Left ventricle myocardium inferior (tissue), 1 donor: ENCODE results near the gene PLOD3. TPM values are rescaled to one million over a fixed set of nuclear protein-coding genes. Genes with fewer than 3 reads are reported as not detected.

Experiments used
- DNase-seq: peaks from one replicate; pipeline ENCODE4 v3.0.0-alpha.2; 2020
- H3K27ac ChIP-seq: fragments of 200-600 bp; replicated peaks from 2 replicates; pipeline ENCODE4 v1.8.0; 2021
- H3K27me3 ChIP-seq: fragments of 200-600 bp; 2 replicates; pipeline ENCODE4 v1.8.0; 2021; ENCODE audit warnings: low read depth
- H3K36me3 ChIP-seq: fragments of 200-600 bp; 2 replicates; pipeline ENCODE4 v1.8.0; 2021
- H3K4me1 ChIP-seq: fragments of 200-600 bp; 2 replicates; pipeline ENCODE4 v1.8.0; 2021
- H3K4me3 ChIP-seq: fragments of 200-600 bp; 2 replicates; pipeline ENCODE4 v1.8.0; 2021; ENCODE audit warnings: mild to moderate bottlenecking, moderate library complexity
- H3K9me3 ChIP-seq: fragments of 200-600 bp; replicated peaks from 2 replicates; pipeline ENCODE4 v1.8.0; 2021
- CTCF ChIP-seq: fragments of 200-600 bp; IDR thresholded peaks from 2 replicates; pipeline ENCODE4 v1.8.0; 2021; ENCODE audit warnings: antibody characterized with exemption, mild to moderate bottlenecking, borderline replicate concordance
- intact Hi-C: fragments of 100-400 bp; cut with micrococcal nuclease; formaldehyde crosslinking; loops from one replicate; pipeline ENCODE4 v1.11.0; 2022
- total RNA-seq: library from RNA; stranded (reverse); fragmentation: NEBNext Ultra II Directional; extraction: Animal tissue kit (Norgen Biotek cat#: 25700); gene quantifications from one replicate; pipeline ENCODE4 v1.2.1, GENCODE V29; 2021
- donor health status: DM: no; HTN: yes; CAD: no; lungs with severe emphysema.

The PLOD3 gene
- total RNA-seq, 1 donor from 2014 or later: 38.7 TPM

- no peak overlapping the region for H3K27ac ChIP-seq
- no peaks in the 10 kb centered on the region for H3K36me3 ChIP-seq
- peaks cover 100% of the 10 kb centered on the region for H3K27me3 ChIP-seq
- no peaks in the 10 kb centered on the region for H3K9me3 ChIP-seq
- H3K4me1 ChIP-seq: peaks cover 34% of the 10 kb centered on the region
- intact Hi-C loops: no loop called here
- DNase-seq: peak; percentile 75
- peak overlapping the region; percentile 54 for H3K4me3 ChIP-seq
- TF ChIP-seq CTCF: no peak
Observed at GRCh38 chr7:101172854-101173751, 44.3 kb downstream of the PLOD3 start.

- H3K27ac ChIP-seq: no peak overlapping the region
- peak overlapping the region; percentile 29 for H3K4me3 ChIP-seq
- H3K4me1 ChIP-seq: peaks cover 34% of the 10 kb centered on the region
- peaks cover 100% of the 10 kb centered on the region for H3K27me3 ChIP-seq
- DNase-seq: no peak
- H3K9me3 ChIP-seq: no peaks in the 10 kb centered on the region
- TF ChIP-seq CTCF: no peak
- no peaks in the 10 kb centered on the region for H3K36me3 ChIP-seq
- intact Hi-C loops: no loop called here
Observed at GRCh38 chr7:101172005-101172853, 45.2 kb downstream of the PLOD3 start.

GRCh38 chr7:101171442-101171837, 45.9 kb downstream of the PLOD3 start:
- H3K4me1 ChIP-seq: peaks cover 34% of the 10 kb centered on the region
- H3K27me3 ChIP-seq: peaks cover 100% of the 10 kb centered on the region

GRCh38 chr7:101170617-101171441, 46.6 kb downstream of the PLOD3 start:
- no peak for TF ChIP-seq CTCF
- DNase-seq: no peak
- no peaks in the 10 kb centered on the region for H3K9me3 ChIP-seq
- peaks cover 100% of the 10 kb centered on the region for H3K27me3 ChIP-seq
- H3K36me3 ChIP-seq: no peaks in the 10 kb centered on the region
- H3K4me1 ChIP-seq: peaks cover 38% of the 10 kb centered on the region
- H3K27ac ChIP-seq: no peak overlapping the region
- intact Hi-C loops: no loop called here
- H3K4me3 ChIP-seq: no peak overlapping the region

More at GRCh38 chr7:101171442-101171837, 45.9 kb downstream of the PLOD3 start:
- Histone ChIP-seq H3K4me3 (no peak overlapping the region), H3K36me3 (no peaks in the 10 kb centered on the region), H3K27ac (no peak overlapping the region), H3K9me3 (no peaks in the 10 kb centered on the region)
- no peak for DNase-seq
- TF ChIP-seq CTCF: no peak
- intact Hi-C loops: no loop called here
